Measurements from ENCODE around the gene ZDHHC8. TPM values are rescaled to one million over a fixed set of nuclear protein-coding genes. Genes with fewer than 3 reads are reported as not detected.

Gene ZDHHC8
- polyA plus RNA-seq, 1 donor (not counting 4 experiments of a cell fraction or from before 2014, with no cell fraction given), result 16.0 TPM

DNA sequence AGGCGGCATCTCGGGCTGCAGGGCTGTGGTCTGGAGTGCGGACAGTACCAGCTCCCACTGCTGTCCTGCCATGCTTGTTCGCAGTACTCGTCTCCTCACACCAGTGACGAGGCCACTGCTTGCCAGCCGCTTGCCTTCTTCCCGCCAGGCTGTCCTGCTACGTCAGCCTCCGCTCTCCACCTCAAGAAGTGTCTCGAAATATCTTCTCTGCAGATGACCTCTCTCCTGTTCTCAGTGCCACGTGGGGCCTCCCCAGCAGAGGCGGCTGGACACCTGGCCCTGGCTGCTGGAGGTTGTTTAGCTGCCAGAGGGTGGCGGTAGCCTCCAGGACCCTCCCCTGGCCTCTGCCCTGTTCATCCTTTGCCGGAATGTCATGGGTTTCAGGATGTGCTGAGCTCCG, 22.3 kb downstream of the ZDHHC8 start:
- no peak for FAIRE-seq
- Histone ChIP-seq H3K9me3 (ENCODE audit: control insufficient read depth, low read depth, low read length) (no peaks in the 10 kb centered on the region), H3K9me1 (ENCODE audit: control insufficient read depth, extremely low read depth, insufficient read depth, low read length) (no peaks in the 10 kb centered on the region), H3K9ac (ENCODE audit: control insufficient read depth, extremely low read depth, insufficient read depth, low read length) (no peak overlapping the region), H2AFZ (ENCODE audit: control insufficient read depth, low read length) (no peak overlapping the region), H3K27ac (ENCODE audit: control insufficient read depth, insufficient read depth, low read length) (no peak overlapping the region), H3K27me3 (ENCODE audit: control insufficient read depth, extremely low read depth, insufficient read depth, low read length) (no peaks in the 10 kb centered on the region), H3K36me3 (ENCODE audit: control insufficient read depth in 2 of 2, extremely low read depth in 1 of 2, insufficient read depth in 2 of 2, low read length in 2 of 2) (no peaks in the 10 kb centered on the region), H3K4me3 (ENCODE audit: control insufficient read depth in 2 of 3, extremely low read depth in 1 of 3, insufficient read depth in 2 of 3, low read depth in 1 of 3, low read length in 3 of 3) (no peak overlapping the region), H4K20me1 (ENCODE audit: control insufficient read depth, extremely low read depth, insufficient read depth, low read length) (no peaks in the 10 kb centered on the region), H3K4me2 (ENCODE audit: control insufficient read depth, extremely low read depth, insufficient read depth, low read depth, low read length) (no peak overlapping the region), H3K4me1 (ENCODE audit: control insufficient read depth, extremely low read depth, insufficient read depth, low read length) (no peaks in the 10 kb centered on the region), H3K79me2 (ENCODE audit: control insufficient read depth, insufficient read depth, low read length) (no peaks in the 10 kb centered on the region)
- no peak for DNase-seq (ENCODE audit: low read depth, low spot score)
- dilution Hi-C loops (cut with MboI; ENCODE audit: extremely low pct_ligation_motif_present, low sequenced_read_pairs), result no loop called here
- TF ChIP-seq CTCF (optimal IDR thresholded peaks at IDR 0.05 in 1 of 3, IDR thresholded peaks at IDR 0.05 in 1 of 3, conservative IDR thresholded peaks at IDR 0.05 in 1 of 3; ENCODE audit: extremely low read depth in 1 of 3, insufficient read depth in 2 of 3, low read length in 3 of 3) (no peak), EZH2 (IDR thresholded peaks at IDR 0.05; ENCODE audit: low read length) (no peak)

GRCh38 chr22:20154602-20155187, 23.1 kb downstream of the ZDHHC8 start:
- Histone ChIP-seq H3K4me3 (ENCODE audit: control insufficient read depth in 2 of 3, extremely low read depth in 1 of 3, insufficient read depth in 2 of 3, low read depth in 1 of 3, low read length in 3 of 3) (no peak overlapping the region), H3K9ac (ENCODE audit: control insufficient read depth, extremely low read depth, insufficient read depth, low read length) (no peak overlapping the region), H3K27ac (ENCODE audit: control insufficient read depth, insufficient read depth, low read length) (no peak overlapping the region), H3K36me3 (ENCODE audit: control insufficient read depth in 2 of 2, extremely low read depth in 1 of 2, insufficient read depth in 2 of 2, low read length in 2 of 2) (no peaks in the 10 kb centered on the region), H3K9me3 (ENCODE audit: control insufficient read depth, low read depth, low read length) (no peaks in the 10 kb centered on the region), H3K4me2 (ENCODE audit: control insufficient read depth, extremely low read depth, insufficient read depth, low read depth, low read length) (no peak overlapping the region), H3K79me2 (ENCODE audit: control insufficient read depth, insufficient read depth, low read length) (no peaks in the 10 kb centered on the region), H3K4me1 (ENCODE audit: control insufficient read depth, extremely low read depth, insufficient read depth, low read length) (no peaks in the 10 kb centered on the region), H4K20me1 (ENCODE audit: control insufficient read depth, extremely low read depth, insufficient read depth, low read length) (no peaks in the 10 kb centered on the region), H2AFZ (ENCODE audit: control insufficient read depth, low read length) (no peak overlapping the region), H3K27me3 (ENCODE audit: control insufficient read depth, extremely low read depth, insufficient read depth, low read length) (no peaks in the 10 kb centered on the region), H3K9me1 (ENCODE audit: control insufficient read depth, extremely low read depth, insufficient read depth, low read length) (no peaks in the 10 kb centered on the region)
- FAIRE-seq (no peak), DNase-seq (ENCODE audit: low read depth, low spot score) (no peak)
- dilution Hi-C loops (cut with MboI; ENCODE audit: extremely low pct_ligation_motif_present, low sequenced_read_pairs), result no loop called here
- TF ChIP-seq CTCF (optimal IDR thresholded peaks at IDR 0.05 in 1 of 3, IDR thresholded peaks at IDR 0.05 in 1 of 3, conservative IDR thresholded peaks at IDR 0.05 in 1 of 3; ENCODE audit: extremely low read depth in 1 of 3, insufficient read depth in 2 of 3, low read length in 3 of 3), result no peak
- TF ChIP-seq EZH2 (IDR thresholded peaks at IDR 0.05; ENCODE audit: low read length), result no peak
